ENCODE results near the gene AMD1. TPM values are rescaled to one million over a fixed set of nuclear protein-coding genes. Genes with fewer than 3 reads are reported as not detected.
"Not testable (repeated sequence)": the region's sequence is repeated elsewhere in the genome, so short reads cannot be mapped to it uniquely, and the experiment has no call there.

AMD1 gene
- total RNA-seq (2014; rRNA removed; shearing (Covaris generic)), result 95.8 and 139 TPM in 2 replicates

- peak; percentile 99 for DNase-seq (ENCODE audit: low read depth)
Observed at GRCh38 chr6:110873981-110874879, at the start of gene AMD1. AMD1 (plus strand) TSS chr6:110874785; CDS start chr6:110875106, 321 bp downstream.

GRCh38 chr6:110826236-110827129 is 48.1 kb upstream of the AMD1 start:
- DNase-seq (ENCODE audit: low read depth), result peak; percentile 68

DNA sequence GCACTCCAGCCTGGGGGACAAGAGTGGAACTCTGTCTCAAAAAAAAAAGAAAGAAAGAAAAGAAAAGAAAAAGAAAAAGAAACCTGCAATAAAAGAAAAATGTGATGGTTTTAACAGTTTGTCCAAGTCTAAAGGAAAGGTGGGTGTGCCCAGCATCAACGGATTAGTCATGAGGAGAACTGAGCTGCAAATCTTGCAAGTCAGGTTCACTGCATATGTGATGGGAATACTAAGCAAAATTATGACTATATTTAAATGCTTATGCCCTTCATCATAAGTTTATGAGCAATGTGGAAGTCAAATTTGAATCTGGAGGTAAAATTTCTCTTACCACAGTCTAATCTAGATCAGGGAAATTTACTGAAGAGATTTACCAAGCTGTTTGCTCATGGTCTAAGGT is 46.2 kb upstream of the AMD1 start:
- peak; percentile 46 for DNase-seq (ENCODE audit: low read depth)

- DNase-seq (ENCODE audit: low read depth), result no peak
Observed at GRCh38 chr6:110831405-110831804, 43.2 kb upstream of the AMD1 start.

DNA sequence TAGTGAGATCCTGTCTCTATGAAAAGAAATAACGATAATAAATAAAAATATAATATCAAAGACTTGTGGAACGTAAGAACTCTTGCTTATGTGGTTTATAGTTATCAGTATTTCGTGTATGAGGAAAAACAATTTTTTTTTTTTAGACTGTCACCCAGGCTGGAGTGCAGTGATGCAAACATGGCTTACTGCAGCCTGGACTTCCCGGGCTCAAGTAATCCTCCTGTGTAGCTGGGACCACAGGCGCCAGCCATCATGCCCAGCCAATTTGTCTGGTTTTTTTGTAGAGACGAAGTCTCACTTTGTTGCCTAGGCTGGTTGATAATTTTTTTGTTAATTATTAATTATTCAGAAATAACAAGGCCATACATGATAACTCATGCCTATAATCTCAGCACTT is 40.8 kb upstream of the AMD1 start:
- DNase-seq (ENCODE audit: low read depth), result no peak

DNA sequence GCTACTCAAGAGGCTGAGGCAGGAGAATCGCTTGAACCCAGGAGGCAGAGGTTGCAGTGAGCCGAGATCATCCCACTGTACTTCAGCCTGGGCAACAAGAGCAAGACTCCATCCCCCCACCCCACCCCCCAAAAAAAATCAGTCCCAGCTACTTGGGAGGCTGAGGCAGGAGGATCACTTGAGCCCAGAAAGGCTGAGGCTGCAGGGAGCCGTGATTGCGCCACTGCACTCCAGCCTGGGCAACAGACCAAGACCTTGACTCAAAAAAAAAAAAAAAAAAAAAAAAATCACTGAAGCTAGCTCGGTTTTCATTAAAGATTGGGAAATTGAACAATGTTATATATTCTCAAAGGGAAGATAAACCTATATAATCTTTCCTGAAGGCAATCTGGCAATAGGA is 38.8 kb upstream of the AMD1 start:
- not testable (repeated sequence) for DNase-seq (ENCODE audit: low read depth)

GRCh38 chr6:110841266-110841665 is 33.3 kb upstream of the AMD1 start:
- no peak for DNase-seq (ENCODE audit: low read depth)

GRCh38 chr6:110849781-110850180 is 24.8 kb upstream of the AMD1 start:
- no peak for DNase-seq (ENCODE audit: low read depth)

DNA sequence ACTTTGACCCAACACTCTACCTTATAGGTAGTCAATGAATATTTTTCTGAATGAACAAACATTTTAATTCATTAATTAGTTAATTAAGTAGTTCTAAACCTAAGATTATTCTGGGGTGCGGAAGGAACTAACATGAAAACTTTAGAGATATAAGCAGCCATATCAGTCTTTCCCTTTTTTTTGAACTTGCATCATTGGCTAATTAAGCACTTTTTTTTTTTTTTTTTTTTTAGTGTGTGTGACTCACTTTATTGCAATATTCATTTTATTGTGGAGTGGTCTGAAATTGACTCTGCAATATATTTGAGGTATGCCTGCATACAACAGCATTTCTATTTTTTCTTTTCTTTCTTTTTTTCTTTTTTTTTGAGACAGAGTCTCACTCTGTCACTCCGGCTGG is 21.8 kb upstream of the AMD1 start:
- DNase-seq (ENCODE audit: low read depth), result no peak

GRCh38 chr6:110853754-110854477 is 20.7 kb upstream of the AMD1 start:
- DNase-seq (ENCODE audit: low read depth), result no peak

DNA sequence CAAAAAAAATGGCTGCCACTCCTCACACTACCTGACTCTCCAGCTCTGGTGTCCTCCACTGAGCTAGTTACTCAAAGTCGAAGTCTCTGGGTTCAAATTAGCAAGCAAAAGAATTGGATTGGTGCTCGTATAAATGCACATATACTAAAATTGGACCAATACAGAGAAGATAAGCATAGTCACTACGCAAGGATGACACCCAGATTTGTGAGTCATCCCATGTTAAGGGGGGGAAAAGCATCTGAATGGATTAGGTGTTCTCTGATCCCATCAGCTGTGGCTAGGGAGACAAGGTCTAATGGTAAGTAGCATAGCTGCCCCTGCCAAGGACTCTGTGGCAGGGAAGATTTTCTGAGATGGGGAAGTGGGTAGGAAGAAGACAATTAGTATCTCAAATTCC is 18.3 kb upstream of the AMD1 start:
- no peak for DNase-seq (ENCODE audit: low read depth)

DNA sequence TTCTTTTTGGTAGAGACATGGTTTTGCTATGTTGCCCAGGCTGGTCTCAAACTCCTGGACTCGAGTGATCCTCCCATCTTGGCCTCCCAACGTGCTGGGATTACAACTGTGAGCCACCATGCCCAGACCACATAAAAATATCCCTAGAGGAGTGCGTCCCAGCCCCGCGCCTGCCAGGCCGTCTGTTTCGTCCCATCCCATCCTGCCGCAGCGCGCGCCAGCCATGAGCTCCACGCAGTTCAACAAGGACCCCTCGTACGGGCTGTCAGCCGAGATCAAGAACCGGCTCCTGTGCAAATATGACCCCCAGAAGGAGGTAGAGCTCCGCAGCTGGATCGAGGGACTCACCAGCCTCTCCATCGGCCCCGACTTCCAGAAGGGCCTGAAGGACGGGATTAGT is 16.6 kb upstream of the AMD1 start:
- DNase-seq (ENCODE audit: low read depth), result no peak

GRCh38 chr6:110858562-110859214 is 15.9 kb upstream of the AMD1 start:
- DNase-seq (ENCODE audit: low read depth), result no peak

DNA sequence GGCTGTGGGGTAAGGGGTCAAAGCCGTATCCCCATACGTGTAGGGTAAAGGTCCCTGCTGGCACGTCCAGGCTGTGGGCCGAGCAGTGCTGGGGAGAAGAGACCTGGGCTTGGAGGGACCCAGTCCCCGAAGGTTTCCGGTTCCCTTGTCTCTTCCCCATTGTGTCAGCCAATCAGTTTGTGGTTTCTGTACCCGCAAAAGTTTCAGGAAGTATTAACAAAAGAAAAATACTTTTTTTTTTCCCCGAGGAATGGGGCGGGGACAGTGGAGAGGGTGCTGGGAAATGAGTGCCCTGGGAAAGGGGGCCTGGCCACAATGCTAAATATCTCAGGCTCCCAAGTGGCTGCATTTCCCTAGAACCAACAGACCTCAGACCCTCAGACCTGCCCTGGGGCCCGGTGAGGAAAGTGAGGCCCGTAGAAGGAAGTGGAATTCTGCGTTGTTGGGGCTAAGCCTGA is 15.2 kb upstream of the AMD1 start:
- DNase-seq (ENCODE audit: low read depth), result no peak

GRCh38 chr6:110864824-110865223 is 9.8 kb upstream of the AMD1 start:
- DNase-seq (ENCODE audit: low read depth), result no peak

GRCh38 chr6:110874880-110875547 is 429 bp downstream of the AMD1 start:
- DNase-seq (ENCODE audit: low read depth), result peak; percentile 49

DNA sequence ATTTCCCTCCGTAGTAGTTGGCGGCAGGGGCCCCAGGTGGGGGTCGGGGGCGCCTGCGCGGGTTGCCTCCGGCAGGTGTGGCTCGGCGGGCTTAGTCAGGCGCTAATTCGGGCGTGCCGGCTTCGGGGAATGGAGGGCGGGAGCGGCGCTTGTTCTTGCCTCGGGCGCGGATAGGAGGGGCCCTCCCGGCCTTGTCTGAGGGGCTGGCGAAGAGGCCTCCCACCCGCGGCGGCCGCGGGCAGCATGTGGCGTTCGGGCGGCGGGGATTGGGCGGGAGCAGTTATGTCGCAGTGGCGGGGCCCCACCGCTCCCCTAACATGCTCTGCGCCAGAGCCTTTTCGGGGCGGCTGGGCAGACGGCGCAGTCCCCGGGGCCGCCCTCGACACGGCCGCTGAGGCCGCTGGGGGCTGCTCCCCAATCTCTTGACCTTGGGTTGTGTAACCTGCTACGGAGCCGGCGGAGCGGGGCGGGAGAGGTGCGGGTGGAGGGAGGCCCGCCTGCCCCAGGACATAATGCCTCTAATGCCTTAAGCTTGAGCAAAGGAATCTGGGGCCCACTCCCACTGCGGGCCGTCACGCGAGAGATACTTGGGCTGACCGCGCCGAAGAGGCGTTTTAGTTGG is 1.1 kb downstream of the AMD1 start:
- peak; percentile 46 for DNase-seq (ENCODE audit: low read depth)

DNA sequence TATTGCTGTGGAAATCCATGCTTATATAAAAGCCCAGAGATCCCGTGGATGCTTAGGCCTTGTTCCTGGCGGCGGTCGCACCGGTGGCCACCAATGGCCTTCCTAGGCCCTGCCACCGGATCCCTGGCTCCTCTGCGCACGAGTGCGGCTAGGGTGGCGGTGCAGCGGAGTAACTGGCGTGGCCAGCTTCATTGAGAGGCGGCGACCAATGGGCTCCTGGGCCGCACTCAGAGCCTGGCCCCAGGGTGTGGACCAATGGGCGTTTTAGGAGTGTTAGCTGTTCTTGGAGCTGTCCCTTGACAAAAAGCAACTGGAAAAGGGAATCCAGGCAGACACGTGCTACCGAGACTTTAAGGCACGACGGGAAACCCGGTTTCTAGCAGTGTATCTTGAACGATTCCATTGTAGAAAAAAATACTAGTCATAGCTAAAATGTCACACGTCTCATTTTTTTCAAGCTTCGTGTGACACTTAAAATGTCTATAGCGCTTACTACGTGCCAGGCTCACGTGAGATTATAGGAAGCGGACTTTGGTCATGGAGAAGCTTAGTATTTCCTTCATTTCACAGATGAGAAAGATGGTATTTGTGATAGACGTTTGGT is 1.7 kb downstream of the AMD1 start:
- DNase-seq (ENCODE audit: low read depth), result peak; percentile 93

DNA sequence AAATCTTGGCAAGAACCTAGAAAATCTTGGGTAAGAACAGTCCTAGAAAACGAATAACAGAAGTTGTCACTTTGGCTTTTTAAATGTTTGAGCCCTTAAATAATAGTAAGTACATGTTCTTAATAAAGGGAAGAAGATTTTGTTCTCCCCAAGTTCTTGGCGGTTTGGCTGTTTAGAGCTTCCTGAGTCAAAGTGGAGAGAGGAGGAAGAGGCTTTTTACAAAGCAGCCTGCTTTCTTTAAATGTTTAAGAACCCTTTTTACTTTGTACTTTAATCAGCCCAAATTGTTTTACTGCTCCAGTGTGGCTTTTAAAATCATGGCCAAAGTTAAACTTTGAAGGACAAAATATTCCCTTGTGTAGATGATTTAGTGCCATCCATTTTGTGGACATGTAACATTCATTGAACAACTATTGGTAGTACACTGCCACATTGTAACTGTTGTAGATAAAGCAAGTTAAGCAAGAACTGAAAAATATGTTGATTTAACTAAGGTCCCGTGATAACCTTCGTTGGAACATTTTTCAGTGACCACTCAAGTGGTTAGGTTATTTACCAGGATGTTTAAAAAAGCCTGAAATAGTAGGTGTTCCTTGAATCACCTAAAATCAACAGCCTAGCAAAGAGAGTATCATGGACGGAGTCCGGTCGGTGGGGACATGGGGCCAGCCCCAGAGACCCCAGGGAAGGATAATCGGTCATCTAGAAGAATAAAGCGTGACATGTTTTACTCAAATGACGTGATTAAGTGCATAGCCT is 2.4 kb downstream of the AMD1 start:
- no peak for DNase-seq (ENCODE audit: low read depth)
